Motor neuron (in vitro differentiated cells): ENCODE data around the gene IL4I1. TPM values are rescaled to one million over a fixed set of nuclear protein-coding genes. Genes with fewer than 3 reads are reported as not detected.

Experiments used
- ATAC-seq, 8 experiments: fragments of 200-7000 bp; cut with Tn5 transposase; replicated peaks in 6 of 8; 2 replicates each; pipeline ENCODE4 v1.8.0; 2021; ENCODE audit warnings: mild to moderate bottlenecking in 8 of 8, moderate library complexity in 8 of 8
- H3K27ac ChIP-seq, 2 donors: fragments of 250-450 bp; sonication (Bioruptor Pico); 2 replicates each; pipeline ENCODE4 v1.9.0; 2021; ENCODE audit warnings: antibody characterized with exemption in 2 of 2, mild to moderate bottlenecking in 2 of 2, moderate library complexity in 1 of 2
- H3K4me1 ChIP-seq, 2 donors: fragments of 250-450 bp; sonication (Bioruptor Pico); replicated peaks in 1 of 2; 2 replicates each; pipeline ENCODE4 v1.6.1; 2021; ENCODE audit warnings: antibody characterized with exemption in 2 of 2, mild to moderate bottlenecking in 2 of 2, moderate library complexity in 1 of 2
- H3K4me3 ChIP-seq, 5 donors: fragments of 250-450 bp; sonication (Bioruptor Pico); 2 replicates each; pipeline ENCODE4 v1.9.0; 2021; ENCODE audit warnings: antibody characterized with exemption in 5 of 5, mild to moderate bottlenecking in 5 of 5, moderate library complexity in 4 of 5
- WGBS, 10 experiments: fragments of 450-650 bp; shearing (Covaris generic); methylation state at CpG; one replicate each; pipeline ENCODE4 v1.0.0; 2022; 5-methylcytosine and 5-hydroxymethylcytosine counted together
- in situ Hi-C, 9 experiments: fragments of 400-800 bp; cut with MboI; loops; one replicate each; pipeline ENCODE4 v1.15.0; 2021; ENCODE audit warnings: low sequenced_read_pairs in 9 of 9, low pct_unique_long_range_greater_than_20kb in 2 of 9; ENCODE audit not compliant: unreplicated experiment in 9 of 9
- total RNA-seq, 8 experiments: library from RNA; unstranded; fragments of 300-600 nt; gene quantifications; 2 replicates each; pipeline versions ENCODE4 v1.2.3 to v1.2.4, GENCODE V29; 2022

Gene IL4I1
- total RNA-seq, 8 experiments from 2014 or later: 0.21 to 0.99 (median 0.35) TPM

GRCh38 chr19:49845414-49845813 lies 51.3 kb downstream of the IL4I1 start:
- no peak overlapping the region for H3K27ac ChIP-seq
- ATAC-seq: peak in 1 of 8 experiments; percentile 72
- WGBS, 10 experiments: 0 to 100% (median 81%) methylated on average over 1 to 3 of the region's 3 CpGs; no CpG with 5 or more reads in 1 of the 10 experiments
- no peak overlapping the region for H3K4me3 ChIP-seq
- peaks cover 0 to 5% of the 10 kb centered on the region in 2 donors for H3K4me1 ChIP-seq
- in situ Hi-C loops: no loop called here

- in situ Hi-C loops: no loop called here
- WGBS, 10 experiments: 81 to 97% (median 85%) methylated on average over 1 to 6 of the region's 18 CpGs; no CpG with 5 or more reads in 4 of the 10 experiments
- Histone ChIP-seq H3K4me1 (no peaks in the 10 kb centered on the region), H3K4me3 (no peak overlapping the region), H3K27ac (no peak overlapping the region)
- ATAC-seq: no peak
Observed at GRCh38 chr19:49844138-49845095, 52.3 kb downstream of the IL4I1 start.

DNA sequence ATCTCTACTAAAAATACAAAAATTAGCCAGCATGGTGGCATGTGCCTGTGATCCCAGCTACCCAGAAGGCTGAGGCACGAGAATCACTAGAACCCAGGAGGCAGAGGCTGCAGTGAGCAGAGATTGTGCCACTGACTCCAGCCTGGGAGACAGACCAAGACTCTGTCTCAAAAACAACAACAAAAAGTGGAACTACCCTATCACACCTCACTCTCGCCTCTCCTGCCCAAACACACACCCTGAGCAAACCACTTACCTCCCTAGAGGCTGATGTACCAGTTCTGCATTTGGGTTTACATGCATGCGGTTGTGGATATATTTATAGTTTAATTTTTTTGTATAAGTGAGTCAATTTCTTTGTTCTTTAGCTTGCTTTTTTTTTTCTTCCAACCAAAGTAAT lies 53.4 kb downstream of the IL4I1 start:
- Histone ChIP-seq H3K4me3 (no peak overlapping the region), H3K4me1 (no peaks in the 10 kb centered on the region), H3K27ac (no peak overlapping the region)
- 71 to 100% (median 94%) methylated on average over 1 to 3 of the region's 3 CpGs; no CpG with 5 or more reads in 1 of the 10 experiments for WGBS, 10 experiments
- in situ Hi-C loops: no loop called here
- ATAC-seq: no peak

GRCh38 chr19:49840736-49841249 lies 55.9 kb downstream of the IL4I1 start:
- in situ Hi-C loops: no loop called here
- Histone ChIP-seq H3K4me3 (no peak overlapping the region), H3K4me1 (no peaks in the 10 kb centered on the region), H3K27ac (no peak overlapping the region)
- ATAC-seq: no peak
- WGBS, 10 experiments: 73 to 100% (median 92%) methylated on average over 2 to 12 of the region's 17 CpGs; no CpG with 5 or more reads in 1 of the 10 experiments

DNA sequence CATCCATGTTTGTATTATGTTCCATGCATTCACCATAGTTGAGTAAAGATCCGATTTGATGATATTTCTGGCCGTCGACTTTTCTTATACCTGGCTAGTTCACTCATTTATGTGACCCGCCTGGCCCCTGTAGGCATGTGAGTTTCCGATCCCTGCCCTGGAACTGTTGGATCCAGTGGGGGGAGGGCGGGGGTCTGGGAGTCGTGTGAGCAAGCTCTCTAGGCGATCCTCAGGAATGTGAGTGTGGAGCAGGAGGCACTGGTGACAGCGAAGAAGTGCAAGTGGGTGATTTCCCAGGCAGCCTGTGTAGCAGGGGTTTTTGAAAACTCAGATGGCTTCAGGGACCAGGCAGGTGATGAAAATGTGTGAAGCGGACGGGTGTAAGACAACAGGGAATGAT lies 56.4 kb downstream of the IL4I1 start:
- in situ Hi-C loops: no loop called here
- no peak overlapping the region for H3K27ac ChIP-seq
- ATAC-seq: peak in 1 of 8 experiments; percentile 18
- H3K4me3 ChIP-seq: no peak overlapping the region
- no peaks in the 10 kb centered on the region for H3K4me1 ChIP-seq
- WGBS, 10 experiments: 80 to 100% (median 90%) methylated on average over 1 to 10 of the region's 11 CpGs; no CpG with 5 or more reads in 2 of the 10 experiments

GRCh38 chr19:49839713-49840112 lies 57.0 kb downstream of the IL4I1 start:
- no peak for ATAC-seq
- H3K27ac ChIP-seq: no peak overlapping the region
- H3K4me1 ChIP-seq: no peaks in the 10 kb centered on the region
- H3K4me3 ChIP-seq: no peak overlapping the region
- WGBS, 10 experiments: 65 to 98% (median 91%) methylated on average over 2 to 10 of the region's 11 CpGs; no CpG with 5 or more reads in 1 of the 10 experiments
- in situ Hi-C loops: no loop called here

Other genes with a start within 250 kb of the IL4I1 start
- gene IRF3, start 231.0 kb downstream of the IL4I1 start, total RNA-seq: 100 to 1,000 TPM in 1 of 8 experiments, 10 to 100 TPM in 7; 40.8 to 110 (median 53.4) TPM
- gene BCL2L12, start 231.0 kb downstream of the IL4I1 start, total RNA-seq: 10 to 100 TPM in 3 of 8 experiments, 1 to 10 TPM in 5; 5.3 to 34.6 (median 8.2) TPM
- gene PRMT1, start 219.6 kb downstream of the IL4I1 start, total RNA-seq: 100 to 1,000 TPM; 190 to 369 (median 229) TPM
- 1 to 10 TPM in 7 of 8 experiments, under 1 TPM in 1; 0.66 to 5.2 (median 2.1) TPM for gene ADM5, start 207.3 kb downstream of the IL4I1 start, total RNA-seq
- 10 to 100 TPM in 6 of 8 experiments, 1 to 10 TPM in 2; 4.7 to 65.7 (median 36.3) TPM for gene CPT1C, start 205.8 kb downstream of the IL4I1 start, total RNA-seq
- 1 to 10 TPM in 1 of 8 experiments, under 1 TPM in 2, not detected in 5; 0.19 to 1.6 (median 0.70) TPM for gene TSKS, start 133.6 kb downstream of the IL4I1 start, total RNA-seq
- 10 to 100 TPM; 58.6 to 76.4 (median 71.7) TPM for gene AP2A1, start 129.9 kb downstream of the IL4I1 start, total RNA-seq
- 10 to 100 TPM in 7 of 8 experiments, 1 to 10 TPM in 1; 9.9 to 27.1 (median 16.2) TPM for gene FUZ, start 83.6 kb downstream of the IL4I1 start, total RNA-seq
- 10 to 100 TPM; 16.4 to 38.0 (median 24.5) TPM for gene MED25, start 78.6 kb downstream of the IL4I1 start, total RNA-seq
- 100 to 1,000 TPM in 7 of 8 experiments, 10 to 100 TPM in 1; 60.1 to 215 (median 135) TPM for gene PTOV1, start 45.7 kb downstream of the IL4I1 start, total RNA-seq
- 10 to 100 TPM; 22.8 to 85.2 (median 29.9) TPM for gene PNKP, start 29.3 kb downstream of the IL4I1 start, total RNA-seq
- 10 to 100 TPM in 7 of 8 experiments, 1 to 10 TPM in 1; 8.2 to 59.3 (median 18.3) TPM for gene AKT1S1, start 19.5 kb downstream of the IL4I1 start, total RNA-seq
- 10 to 100 TPM; 14.3 to 31.0 (median 19.8) TPM for gene TBC1D17, start 19.2 kb downstream of the IL4I1 start, total RNA-seq
- 100 to 1,000 TPM in 2 of 8 experiments, 10 to 100 TPM in 6; 16.7 to 141 (median 52.8) TPM for gene ATF5, start 32.3 kb upstream of the IL4I1 start, total RNA-seq
- gene NUP62, start 32.6 kb upstream of the IL4I1 start, total RNA-seq: 10 to 100 TPM; 26.2 to 67.4 (median 31.6) TPM
- gene SIGLEC11, start 64.3 kb upstream of the IL4I1 start, total RNA-seq: under 1 TPM in 3 of 8 experiments, not detected in 5; 0.09 to 0.13 (median 0.09) TPM
- 10 to 100 TPM; 28.3 to 46.5 (median 34.7) TPM for gene VRK3, start 128.5 kb upstream of the IL4I1 start, total RNA-seq
- gene ZNF473, start 129.1 kb upstream of the IL4I1 start, total RNA-seq: 10 to 100 TPM in 3 of 8 experiments, 1 to 10 TPM in 5; 7.5 to 12.7 (median 8.9) TPM